Measurements from ENCODE around the gene ZIC4. TPM values are rescaled to one million over a fixed set of nuclear protein-coding genes. Genes with fewer than 3 reads are reported as not detected.

ZIC4 gene
- total and polyA plus RNA-seq, 2 of the 4 experiments (the other 2 are of a cell fraction) = not detected

DNA sequence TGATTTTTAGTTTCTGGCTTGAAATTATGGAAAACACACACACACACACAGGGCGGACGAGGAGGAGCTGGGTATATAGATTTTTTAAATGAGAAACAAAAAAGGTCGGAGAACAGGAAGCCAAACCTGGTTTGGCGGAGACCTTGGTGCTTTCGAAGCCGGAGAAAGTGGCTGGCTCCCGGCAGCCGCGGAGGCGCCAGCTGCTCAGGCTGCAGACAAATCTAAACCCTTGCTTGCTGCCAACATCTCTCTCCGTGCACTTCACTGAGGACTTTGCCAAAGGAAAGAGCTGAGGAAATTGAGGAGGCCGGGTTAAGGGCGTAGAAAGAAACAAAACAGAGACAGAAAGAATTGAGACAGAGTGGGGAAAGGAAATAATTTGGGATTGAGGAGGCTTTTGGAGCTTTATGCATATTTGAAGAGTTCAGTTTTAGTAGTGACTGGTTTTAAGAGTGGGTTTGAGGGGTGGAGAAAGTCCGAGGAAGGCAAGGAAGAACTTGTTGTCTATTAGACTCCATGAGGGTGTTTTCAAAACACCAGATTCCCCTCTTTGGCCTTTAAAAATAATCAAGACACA, 5.0 kb upstream of the ZIC4 start:
- Histone ChIP-seq H3K18ac (ENCODE audit: low read depth, low read length) (no peak overlapping the region), H4K5ac (ENCODE audit: low read depth, low read length) (no peak overlapping the region), H4K20me1 (ENCODE audit: insufficient read depth, low read length) (0 out of 2 replicates have a peak, but pooled peaks cover 3% of the 10 kb centered on the region), H3K36me3 (ENCODE audit: control insufficient read depth, insufficient read depth, low read length) (no peaks in the 10 kb centered on the region), H3K27ac (ENCODE audit: insufficient read depth, low read length) (no peak overlapping the region), H3K79me1 (ENCODE audit: low read depth in 1 of 2, low read length in 2 of 2) (no peaks in the 10 kb centered on the region), H3K27me3 (ENCODE audit: control insufficient read depth, insufficient read depth, low read length) (peaks cover 89% of the 10 kb centered on the region), H3K9me1 (ENCODE audit: insufficient read depth, low read length) (0 out of 2 replicates have a peak, but pooled peaks cover 3% of the 10 kb centered on the region), H3K56ac (ENCODE audit: extremely low read depth, insufficient read depth, low read length) (no peak overlapping the region), H4K8ac (ENCODE audit: low read depth in 2 of 2, low read length in 2 of 2) (no peak overlapping the region), H3K4me2 (ENCODE audit: low read depth, low read length) (no peak overlapping the region; the same call in 1 of the 2 replicates), H3K4me3 (ENCODE audit: insufficient read depth, low read depth, low read length) (peak overlapping the region; percentile 17; the same call in 1 of the 2 replicates), H2AK9ac (replicated peaks; ENCODE audit: low read depth, low read length, poor library complexity) (peak overlapping the region; percentile 2), H3K9ac (ENCODE audit: low read depth, low read length) (no peak overlapping the region), H3K14ac (replicated peaks; ENCODE audit: low read depth, low read length) (no peak overlapping the region), H2BK15ac (ENCODE audit: low read depth, low read length) (no peak overlapping the region), H2AK5ac (ENCODE audit: low read depth, low read length) (no peak overlapping the region), H3K9me3 (ENCODE audit: control insufficient read depth, insufficient read depth, low read length) (peaks cover 21% of the 10 kb centered on the region), H3K4ac (ENCODE audit: low read depth, low read length) (no peak overlapping the region), H2BK20ac (ENCODE audit: low read depth, low read length) (no peak overlapping the region), H3K4me1 (ENCODE audit: control insufficient read depth, insufficient read depth, low read length) (no peaks in the 10 kb centered on the region), H4K91ac (ENCODE audit: insufficient read depth, low read depth, low read length) (no peak overlapping the region), H2AFZ (replicated peaks; ENCODE audit: low read length, poor library complexity) (peak overlapping the region; percentile 75), H2BK120ac (ENCODE audit: low read depth, low read length) (no peak overlapping the region), H3K23ac (ENCODE audit: low read depth, low read length) (no peak overlapping the region), H2BK5ac (ENCODE audit: low read depth, low read length, poor library complexity, severe bottlenecking) (no peak overlapping the region)
- ATAC-seq (ENCODE audit: low read depth) = no peak
- dilution Hi-C loops (cut with HindIII; ENCODE audit: low sequenced_read_pairs, unreplicated experiment) = no loop called here
- TF ChIP-seq FOS (IDR thresholded peaks at IDR 0.05; ENCODE audit: low read depth, low read length) = no peak
- no peak for TF ChIP-seq POLR2A (IDR thresholded peaks at IDR 0.05; ENCODE audit: low read depth, low read length)
- no peak for TF ChIP-seq MXI1 (IDR thresholded peaks at IDR 0.05; ENCODE audit: borderline replicate concordance, low read depth, low read length)
- TF ChIP-seq, protein P1, sequence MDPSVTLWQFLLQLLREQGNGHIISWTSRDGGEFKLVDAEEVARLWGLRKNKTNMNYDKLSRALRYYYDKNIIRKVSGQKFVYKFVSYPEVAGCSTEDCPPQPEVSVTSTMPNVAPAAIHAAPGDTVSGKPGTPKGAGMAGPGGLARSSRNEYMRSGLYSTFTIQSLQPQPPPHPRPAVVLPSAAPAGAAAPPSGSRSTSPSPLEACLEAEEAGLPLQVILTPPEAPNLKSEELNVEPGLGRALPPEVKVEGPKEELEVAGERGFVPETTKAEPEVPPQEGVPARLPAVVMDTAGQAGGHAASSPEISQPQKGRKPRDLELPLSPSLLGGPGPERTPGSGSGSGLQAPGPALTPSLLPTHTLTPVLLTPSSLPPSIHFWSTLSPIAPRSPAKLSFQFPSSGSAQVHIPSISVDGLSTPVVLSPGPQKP (IDR thresholded peaks at IDR 0.05; ENCODE audit: borderline replicate concordance, low read depth, low read length) = no peak
- TF ChIP-seq MAZ (IDR thresholded peaks at IDR 0.05; ENCODE audit: borderline replicate concordance, low read depth, low read length) = no peak
- no peak for TF ChIP-seq RCOR1 (IDR thresholded peaks at IDR 0.05; ENCODE audit: insufficient replicate concordance, low read length)
- TF ChIP-seq, protein P2, sequence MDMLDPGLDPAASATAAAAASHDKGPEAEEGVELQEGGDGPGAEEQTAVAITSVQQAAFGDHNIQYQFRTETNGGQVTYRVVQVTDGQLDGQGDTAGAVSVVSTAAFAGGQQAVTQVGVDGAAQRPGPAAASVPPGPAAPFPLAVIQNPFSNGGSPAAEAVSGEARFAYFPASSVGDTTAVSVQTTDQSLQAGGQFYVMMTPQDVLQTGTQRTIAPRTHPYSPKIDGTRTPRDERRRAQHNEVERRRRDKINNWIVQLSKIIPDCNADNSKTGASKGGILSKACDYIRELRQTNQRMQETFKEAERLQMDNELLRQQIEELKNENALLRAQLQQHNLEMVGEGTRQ (IDR thresholded peaks at IDR 0.05; ENCODE audit: low read depth, low read length) = no peak
- TF ChIP-seq BHLHE40 (IDR thresholded peaks at IDR 0.05; ENCODE audit: low read depth, low read length) = no peak
- TF ChIP-seq RFX5 (IDR thresholded peaks at IDR 0.05; ENCODE audit: low read depth, low read length) = no peak
- intact Hi-C loops (cut with micrococcal nuclease) = no loop called here
- in situ Hi-C loops (cut with MboI; ENCODE audit: low sequenced_read_pairs) = no loop called here
- POLR2A ChIA-PET (ENCODE audit: unreplicated experiment) = interaction anchor here (0.6 kb wide), 1 partner anchor 819 kb away, joined by 4 read pairs; no protein-coding TSS in a partner anchor
- CTCF ChIA-PET = interaction anchor here (1.1 kb wide), 1 partner anchor 9 kb away, joined by 4 read pairs; no protein-coding TSS in a partner anchor
- peak; percentile 7 for DNase-seq
- no TSS peak for BruUV-seq (replicated peaks)
- whole genome bisulfite sequencing, 2 experiments (ENCODE audit: extremely low coverage in 2 of 2, insufficient read length in 1 of 2) = 0% methylated on average over 6 of the region's 14 CpGs; no CpG with 5 or more reads in 1 of the 2 experiments
